ENCODE data around the gene BIRC6. TPM values are rescaled to one million over a fixed set of nuclear protein-coding genes. Genes with fewer than 3 reads are reported as not detected.
"Not testable (repeated sequence)": the region's sequence is repeated elsewhere in the genome, so short reads cannot be mapped to it uniquely, and the experiment has no call there.

BIRC6 gene, protein sequence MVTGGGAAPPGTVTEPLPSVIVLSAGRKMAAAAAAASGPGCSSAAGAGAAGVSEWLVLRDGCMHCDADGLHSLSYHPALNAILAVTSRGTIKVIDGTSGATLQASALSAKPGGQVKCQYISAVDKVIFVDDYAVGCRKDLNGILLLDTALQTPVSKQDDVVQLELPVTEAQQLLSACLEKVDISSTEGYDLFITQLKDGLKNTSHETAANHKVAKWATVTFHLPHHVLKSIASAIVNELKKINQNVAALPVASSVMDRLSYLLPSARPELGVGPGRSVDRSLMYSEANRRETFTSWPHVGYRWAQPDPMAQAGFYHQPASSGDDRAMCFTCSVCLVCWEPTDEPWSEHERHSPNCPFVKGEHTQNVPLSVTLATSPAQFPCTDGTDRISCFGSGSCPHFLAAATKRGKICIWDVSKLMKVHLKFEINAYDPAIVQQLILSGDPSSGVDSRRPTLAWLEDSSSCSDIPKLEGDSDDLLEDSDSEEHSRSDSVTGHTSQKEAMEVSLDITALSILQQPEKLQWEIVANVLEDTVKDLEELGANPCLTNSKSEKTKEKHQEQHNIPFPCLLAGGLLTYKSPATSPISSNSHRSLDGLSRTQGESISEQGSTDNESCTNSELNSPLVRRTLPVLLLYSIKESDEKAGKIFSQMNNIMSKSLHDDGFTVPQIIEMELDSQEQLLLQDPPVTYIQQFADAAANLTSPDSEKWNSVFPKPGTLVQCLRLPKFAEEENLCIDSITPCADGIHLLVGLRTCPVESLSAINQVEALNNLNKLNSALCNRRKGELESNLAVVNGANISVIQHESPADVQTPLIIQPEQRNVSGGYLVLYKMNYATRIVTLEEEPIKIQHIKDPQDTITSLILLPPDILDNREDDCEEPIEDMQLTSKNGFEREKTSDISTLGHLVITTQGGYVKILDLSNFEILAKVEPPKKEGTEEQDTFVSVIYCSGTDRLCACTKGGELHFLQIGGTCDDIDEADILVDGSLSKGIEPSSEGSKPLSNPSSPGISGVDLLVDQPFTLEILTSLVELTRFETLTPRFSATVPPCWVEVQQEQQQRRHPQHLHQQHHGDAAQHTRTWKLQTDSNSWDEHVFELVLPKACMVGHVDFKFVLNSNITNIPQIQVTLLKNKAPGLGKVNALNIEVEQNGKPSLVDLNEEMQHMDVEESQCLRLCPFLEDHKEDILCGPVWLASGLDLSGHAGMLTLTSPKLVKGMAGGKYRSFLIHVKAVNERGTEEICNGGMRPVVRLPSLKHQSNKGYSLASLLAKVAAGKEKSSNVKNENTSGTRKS (N-terminal part only)
- polyA plus RNA-seq (2013): 51.0 TPM

DNA sequence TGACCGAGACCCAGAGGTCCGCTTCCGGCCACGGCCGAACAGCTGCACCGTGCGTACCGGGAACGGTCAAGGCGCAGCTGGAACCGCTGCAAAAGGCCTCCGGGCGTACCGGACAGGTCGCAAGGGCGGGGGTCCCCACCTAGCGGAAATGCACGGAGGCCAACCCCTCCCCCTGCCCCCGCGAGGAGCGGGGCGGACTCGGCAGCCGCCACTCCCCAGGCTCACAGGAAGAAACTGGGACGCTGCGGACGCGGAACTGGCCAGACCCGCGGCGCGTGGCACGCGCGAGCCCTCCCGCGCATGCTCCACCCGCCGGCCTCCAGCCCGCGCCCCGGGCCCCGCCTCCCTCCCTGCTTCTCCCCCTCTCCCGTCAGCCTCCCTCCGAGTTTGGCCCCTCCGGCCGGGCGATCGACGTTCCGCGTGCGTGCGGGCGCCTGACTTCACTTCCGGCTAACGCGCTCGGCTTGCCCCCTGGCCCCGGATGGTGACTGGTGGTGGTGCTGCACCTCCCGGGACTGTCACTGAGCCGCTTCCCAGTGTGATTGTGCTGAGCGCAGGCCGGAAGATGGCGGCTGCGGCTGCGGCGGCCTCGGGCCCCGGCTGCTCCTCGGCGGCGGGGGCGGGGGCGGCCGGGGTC lies at the start of gene BIRC6:
TSS of gene BIRC6 (plus strand) at position 343 of the 637 bp plus-strand sequence. CDS start at position 482, 139 bp downstream.
- no peaks in the 10 kb centered on the region for H3K27me3 ChIP-seq (replicated peaks in 2 of 5; ENCODE audit: control insufficient read depth in 4 of 5, insufficient read depth in 5 of 5, low read length in 4 of 5)
- under 1% methylated on average over 72 of the region's 76 CpGs for WGBS (ENCODE audit: insufficient coverage)
- peak; percentile 96 to 98 (median 98) for DNase-seq
- ChIA-PET CTCF (interaction anchor here (0.7 kb wide), 1 partner anchor 20 kb away, joined by 3 read pairs; no protein-coding TSS in a partner anchor), POLR2A (no interaction called here)
- H3K36me3 ChIP-seq (ENCODE audit: control insufficient read depth in 4 of 4, insufficient read depth in 4 of 4, low read length in 3 of 4): peaks cover 4 to 6% (median 4%) of the 10 kb centered on the region in 4 experiments
- H3K4me3 ChIP-seq (ENCODE audit: control insufficient read depth in 1 of 7, extremely low read depth in 1 of 7, insufficient read depth in 4 of 7, low read depth in 2 of 7, low read length in 6 of 7): peak within 1 kb of the TSS; percentile 85 to 99 (median 97)
- peaks cover 7 to 31% (median 18%) of the 10 kb centered on the region in 4 experiments for H3K4me1 ChIP-seq (ENCODE audit: control extremely low read depth in 1 of 4, control insufficient read depth in 4 of 4, insufficient read depth in 4 of 4, low read length in 3 of 4)
- no peaks in the 10 kb centered on the region for H3K9me3 ChIP-seq (ENCODE audit: control extremely low read depth in 1 of 5, control insufficient read depth in 4 of 5, insufficient read depth in 2 of 5, low read depth in 1 of 5, low read length in 4 of 5)
- peak within 1 kb of the TSS; percentile 86 to 96 for H3K27ac ChIP-seq (ENCODE audit: insufficient read depth in 1 of 2, low read depth in 1 of 2, low read length in 2 of 2, poor library complexity in 1 of 2, severe bottlenecking in 2 of 2)

DNA sequence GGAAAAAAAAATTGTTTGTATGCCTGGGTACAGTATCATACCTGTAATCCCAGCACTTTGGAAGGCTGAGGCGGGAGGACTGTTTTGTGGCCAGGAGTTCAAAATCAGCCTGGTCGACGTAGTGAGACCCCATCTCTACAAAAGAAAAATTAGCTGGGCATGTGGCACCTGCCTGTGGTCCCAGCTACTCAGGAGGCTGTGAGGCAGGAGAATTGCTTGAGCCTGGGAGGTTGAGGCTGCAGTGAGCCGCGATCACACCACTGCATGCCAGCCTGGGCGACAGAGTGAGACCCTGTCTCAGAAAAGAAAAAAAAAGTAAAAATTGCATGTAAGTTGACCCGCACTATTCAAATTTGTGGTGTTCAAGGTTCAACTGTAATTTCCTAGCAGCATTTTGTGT lies 46.2 kb upstream of the BIRC6 start:
- POLR2A ChIA-PET: no interaction called here
- no peaks in the 10 kb centered on the region for H3K27me3 ChIP-seq (replicated peaks in 2 of 5; ENCODE audit: control insufficient read depth in 4 of 5, insufficient read depth in 5 of 5, low read length in 4 of 5)
- WGBS (ENCODE audit: insufficient coverage): 100% methylated on average over 6 of the region's 7 CpGs
- no peak overlapping the region for H3K27ac ChIP-seq (ENCODE audit: insufficient read depth in 1 of 2, low read depth in 1 of 2, low read length in 2 of 2, poor library complexity in 1 of 2, severe bottlenecking in 2 of 2)
- no peaks in the 10 kb centered on the region for H3K4me1 ChIP-seq (ENCODE audit: control extremely low read depth in 1 of 4, control insufficient read depth in 4 of 4, insufficient read depth in 4 of 4, low read length in 3 of 4)
- CTCF ChIA-PET: no interaction called here
- peaks cover 4 to 29% (median 9%) of the 10 kb centered on the region in 4 experiments for H3K36me3 ChIP-seq (ENCODE audit: control insufficient read depth in 4 of 4, insufficient read depth in 4 of 4, low read length in 3 of 4)
- no peak for DNase-seq
- no peak overlapping the region for H3K4me3 ChIP-seq (ENCODE audit: control insufficient read depth in 1 of 7, extremely low read depth in 1 of 7, insufficient read depth in 4 of 7, low read depth in 2 of 7, low read length in 6 of 7)
- H3K9me3 ChIP-seq (ENCODE audit: control extremely low read depth in 1 of 5, control insufficient read depth in 4 of 5, insufficient read depth in 2 of 5, low read depth in 1 of 5, low read length in 4 of 5): no peaks in the 10 kb centered on the region

DNA sequence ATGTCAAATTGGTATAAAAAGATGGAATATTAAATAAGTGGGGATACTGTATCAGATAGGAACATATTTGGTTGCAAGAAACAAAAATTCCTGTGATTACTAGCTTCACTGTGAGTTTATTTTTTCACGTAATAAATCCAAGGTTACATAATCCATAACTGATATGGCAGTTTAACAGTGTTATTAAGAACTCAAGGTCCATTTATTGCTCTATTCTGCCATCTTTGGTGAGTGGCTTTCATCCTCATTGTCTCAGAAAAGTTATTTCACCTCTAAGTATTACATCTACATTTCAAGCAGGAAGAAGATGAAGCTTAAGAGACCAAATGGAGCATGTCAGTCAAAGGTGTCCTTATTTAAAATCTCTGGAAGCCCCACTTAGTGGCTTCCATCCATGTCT lies 41.9 kb upstream of the BIRC6 start:
- Histone ChIP-seq H3K4me1 (ENCODE audit: control extremely low read depth in 1 of 4, control insufficient read depth in 4 of 4, insufficient read depth in 4 of 4, low read length in 3 of 4) (no peaks in the 10 kb centered on the region), H3K36me3 (ENCODE audit: control insufficient read depth in 4 of 4, insufficient read depth in 4 of 4, low read length in 3 of 4) (peaks cover 3 to 13% (median 6%) of the 10 kb centered on the region in 4 experiments), H3K9me3 (ENCODE audit: control extremely low read depth in 1 of 5, control insufficient read depth in 4 of 5, insufficient read depth in 2 of 5, low read depth in 1 of 5, low read length in 4 of 5) (no peaks in the 10 kb centered on the region), H3K27me3 (replicated peaks in 2 of 5; ENCODE audit: control insufficient read depth in 4 of 5, insufficient read depth in 5 of 5, low read length in 4 of 5) (no peaks in the 10 kb centered on the region), H3K27ac (ENCODE audit: insufficient read depth in 1 of 2, low read depth in 1 of 2, low read length in 2 of 2, poor library complexity in 1 of 2, severe bottlenecking in 2 of 2) (no peak overlapping the region), H3K4me3 (ENCODE audit: control insufficient read depth in 1 of 7, extremely low read depth in 1 of 7, insufficient read depth in 4 of 7, low read depth in 2 of 7, low read length in 6 of 7) (no peak overlapping the region)
- ChIA-PET CTCF (no interaction called here), POLR2A (no interaction called here)
- DNase-seq: no peak
- no CpG with 5 or more reads among the region's 1 CpG for WGBS (ENCODE audit: insufficient coverage)

DNA sequence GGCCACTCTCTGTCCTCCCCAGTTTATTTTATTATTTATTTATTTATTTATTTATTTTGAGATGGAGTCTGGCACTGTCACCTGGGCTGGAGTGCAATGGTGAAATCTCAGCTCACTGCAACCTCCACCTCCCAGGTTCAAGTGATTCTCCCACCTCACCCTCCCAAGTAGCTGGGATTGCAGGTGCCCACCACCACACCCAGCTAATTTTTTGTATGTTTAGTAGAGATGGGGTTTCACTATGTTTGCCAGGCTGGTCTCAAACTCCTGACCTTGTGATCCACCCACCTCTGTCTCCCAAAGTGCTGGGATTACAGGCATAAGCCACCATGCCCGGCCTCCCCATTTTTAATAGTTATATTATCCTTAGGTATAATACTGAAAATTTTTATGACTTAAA lies 28.1 kb upstream of the BIRC6 start:
- H3K27me3 ChIP-seq (replicated peaks in 2 of 5; ENCODE audit: control insufficient read depth in 4 of 5, insufficient read depth in 5 of 5, low read length in 4 of 5); H3K4me3 ChIP-seq (ENCODE audit: control insufficient read depth in 1 of 7, extremely low read depth in 1 of 7, insufficient read depth in 4 of 7, low read depth in 2 of 7, low read length in 6 of 7); H3K9me3 ChIP-seq (ENCODE audit: control extremely low read depth in 1 of 5, control insufficient read depth in 4 of 5, insufficient read depth in 2 of 5, low read depth in 1 of 5, low read length in 4 of 5); POLR2A ChIA-PET; H3K4me1 ChIP-seq (ENCODE audit: control extremely low read depth in 1 of 4, control insufficient read depth in 4 of 4, insufficient read depth in 4 of 4, low read length in 3 of 4); H3K27ac ChIP-seq (ENCODE audit: insufficient read depth in 1 of 2, low read depth in 1 of 2, low read length in 2 of 2, poor library complexity in 1 of 2, severe bottlenecking in 2 of 2); H3K36me3 ChIP-seq (ENCODE audit: control insufficient read depth in 4 of 4, insufficient read depth in 4 of 4, low read length in 3 of 4); DNase-seq: not testable (repeated sequence)
- no CpG with 5 or more reads among the region's 1 CpG for WGBS (ENCODE audit: insufficient coverage)
- CTCF ChIA-PET: interaction anchor here (1.1 kb wide), 1 partner anchor 9 kb away, joined by 3 read pairs; no protein-coding TSS in a partner anchor

DNA sequence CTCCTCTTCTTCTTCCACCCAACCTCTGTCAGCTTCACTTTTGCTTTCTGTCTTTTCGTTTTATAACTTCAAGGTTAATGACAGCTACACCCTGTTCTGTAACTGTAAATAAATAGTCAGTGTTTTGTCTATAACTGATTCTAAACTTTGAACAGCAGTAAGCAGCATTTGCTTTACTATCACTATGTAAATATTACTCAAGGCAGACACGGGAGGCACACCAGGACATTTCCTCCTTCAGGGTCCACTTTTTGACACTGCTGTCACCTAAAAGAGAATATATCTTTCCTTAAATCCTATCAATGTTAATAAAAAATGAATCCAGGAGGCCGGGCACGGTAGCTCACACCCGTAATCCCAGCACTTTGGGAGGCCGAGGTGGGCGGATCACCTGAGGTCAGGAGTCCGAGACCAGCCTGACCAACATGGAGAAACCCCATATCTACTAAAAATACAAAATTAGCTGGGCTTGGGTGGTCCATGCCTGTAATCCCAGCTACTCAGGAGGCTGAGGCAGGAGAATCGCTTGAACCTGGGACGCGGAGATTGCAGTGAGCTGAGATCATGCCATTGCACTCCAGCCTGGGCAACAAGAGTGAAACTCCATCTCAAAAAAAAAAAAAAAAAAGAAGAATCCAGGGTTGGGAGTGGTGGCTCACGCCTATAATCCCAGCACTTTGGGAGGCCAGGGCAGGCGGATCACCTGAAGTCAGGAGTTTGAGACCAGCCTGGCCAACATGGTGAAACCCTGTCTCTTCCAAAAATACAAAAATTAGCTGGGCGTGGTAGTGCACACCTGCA lies 27.4 kb upstream of the BIRC6 start:
- H3K9me3 ChIP-seq (ENCODE audit: control extremely low read depth in 1 of 5, control insufficient read depth in 4 of 5, insufficient read depth in 2 of 5, low read depth in 1 of 5, low read length in 4 of 5): not testable (repeated sequence)
- WGBS (ENCODE audit: insufficient coverage): 95% methylated on average over 7 of the region's 14 CpGs

DNA sequence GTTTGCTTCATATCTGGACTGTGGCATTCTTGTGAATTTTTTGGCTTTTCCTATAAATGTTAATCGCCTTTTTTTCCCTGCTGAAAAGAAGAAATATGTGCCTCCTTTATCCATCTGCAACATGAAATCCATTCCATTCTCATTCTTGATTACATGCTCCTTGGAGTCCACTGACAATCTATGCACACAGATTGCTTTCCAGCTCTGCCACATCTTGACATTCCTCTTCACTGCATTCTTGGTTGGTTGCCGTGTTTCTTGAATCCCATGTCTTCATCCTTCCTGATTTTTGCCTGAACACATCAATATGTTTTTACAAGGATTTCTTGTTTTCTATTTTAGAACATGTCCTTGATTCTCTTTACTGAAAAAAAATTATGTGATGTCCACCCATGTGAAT lies 26.7 kb upstream of the BIRC6 start:
- Histone ChIP-seq H3K9me3 (ENCODE audit: control extremely low read depth in 1 of 5, control insufficient read depth in 4 of 5, insufficient read depth in 2 of 5, low read depth in 1 of 5, low read length in 4 of 5) (no peaks in the 10 kb centered on the region), H3K4me1 (ENCODE audit: control extremely low read depth in 1 of 4, control insufficient read depth in 4 of 4, insufficient read depth in 4 of 4, low read length in 3 of 4) (no peaks in the 10 kb centered on the region), H3K4me3 (ENCODE audit: control insufficient read depth in 1 of 7, extremely low read depth in 1 of 7, insufficient read depth in 4 of 7, low read depth in 2 of 7, low read length in 6 of 7) (no peak overlapping the region), H3K27me3 (replicated peaks in 2 of 5; ENCODE audit: control insufficient read depth in 4 of 5, insufficient read depth in 5 of 5, low read length in 4 of 5) (no peaks in the 10 kb centered on the region), H3K36me3 (ENCODE audit: control insufficient read depth in 4 of 4, insufficient read depth in 4 of 4, low read length in 3 of 4) (peaks cover 0 to 2% (median 0%) of the 10 kb centered on the region in 4 experiments), H3K27ac (ENCODE audit: insufficient read depth in 1 of 2, low read depth in 1 of 2, low read length in 2 of 2, poor library complexity in 1 of 2, severe bottlenecking in 2 of 2) (no peak overlapping the region)
- ChIA-PET POLR2A (no interaction called here), CTCF (no interaction called here)
- WGBS (ENCODE audit: insufficient coverage): 100% methylated on average over 1 of the region's 2 CpGs
- DNase-seq: no peak

More for the DNA sequence above, 27.4 kb upstream of the BIRC6 start:
- H3K27ac ChIP-seq (ENCODE audit: insufficient read depth in 1 of 2, low read depth in 1 of 2, low read length in 2 of 2, poor library complexity in 1 of 2, severe bottlenecking in 2 of 2); H3K4me3 ChIP-seq (ENCODE audit: control insufficient read depth in 1 of 7, extremely low read depth in 1 of 7, insufficient read depth in 4 of 7, low read depth in 2 of 7, low read length in 6 of 7); POLR2A ChIA-PET; H3K4me1 ChIP-seq (ENCODE audit: control extremely low read depth in 1 of 4, control insufficient read depth in 4 of 4, insufficient read depth in 4 of 4, low read length in 3 of 4); H3K27me3 ChIP-seq (replicated peaks in 2 of 5; ENCODE audit: control insufficient read depth in 4 of 5, insufficient read depth in 5 of 5, low read length in 4 of 5); H3K36me3 ChIP-seq (ENCODE audit: control insufficient read depth in 4 of 4, insufficient read depth in 4 of 4, low read length in 3 of 4); DNase-seq: not testable (repeated sequence)
- CTCF ChIA-PET: interaction anchor here (1.1 kb wide), 1 partner anchor 10 kb away, joined by 3 read pairs; no protein-coding TSS in a partner anchor
